Osteocyte (in vitro differentiated cells): ENCODE results near the gene C2CD2. TPM values are rescaled to one million over a fixed set of nuclear protein-coding genes. Genes with fewer than 3 reads are reported as not detected.

Source experiments
- DNase-seq: peaks from one replicate; pipeline ENCODE4 v3.0.0; 2021; ENCODE audit warnings: mixed read lengths; ENCODE audit not compliant: unreplicated experiment; ENCODE audit errors: extremely low spot score
- H3K27ac Mint-ChIP-seq: one replicate; pipeline ENCODE4 v1.8.0; 2021; ENCODE audit warnings: mild to moderate bottlenecking, mixed read lengths; ENCODE audit not compliant: unreplicated experiment
- H3K27me3 Mint-ChIP-seq: one replicate; pipeline ENCODE4 v1.8.0; 2021; ENCODE audit warnings: mixed read lengths; ENCODE audit not compliant: unreplicated experiment
- H3K36me3 Mint-ChIP-seq: one replicate; pipeline ENCODE4 v1.8.0; 2021; ENCODE audit warnings: mixed read lengths; ENCODE audit not compliant: unreplicated experiment
- H3K4me1 Mint-ChIP-seq: one replicate; pipeline ENCODE4 v1.8.0; 2021; ENCODE audit warnings: mixed read lengths; ENCODE audit not compliant: unreplicated experiment
- H3K4me3 Mint-ChIP-seq: one replicate; pipeline ENCODE4 v1.8.0; 2021; ENCODE audit warnings: mild to moderate bottlenecking, moderate library complexity, mixed read lengths; ENCODE audit not compliant: unreplicated experiment
- H3K9me3 Mint-ChIP-seq: one replicate; pipeline ENCODE4 v1.8.0; 2021; ENCODE audit warnings: mixed read lengths; ENCODE audit not compliant: unreplicated experiment
- total RNA-seq: library from RNA; stranded (reverse); gene quantifications from 2 replicates; pipeline ENCODE4 v1.2.1, GENCODE V29; 2021
- TF ChIP-seq, protein P1 (sequence below): fragments of 200-600 bp; sonication (generic); IDR thresholded peaks from 2 replicates; pipeline ENCODE4 v1.5.0; 2021; ENCODE audit warnings: antibody characterized with exemption, mild to moderate bottlenecking, moderate library complexity

C2CD2 gene
- total RNA-seq, 1 donor from 2014 or later = 19.4 TPM

DNA sequence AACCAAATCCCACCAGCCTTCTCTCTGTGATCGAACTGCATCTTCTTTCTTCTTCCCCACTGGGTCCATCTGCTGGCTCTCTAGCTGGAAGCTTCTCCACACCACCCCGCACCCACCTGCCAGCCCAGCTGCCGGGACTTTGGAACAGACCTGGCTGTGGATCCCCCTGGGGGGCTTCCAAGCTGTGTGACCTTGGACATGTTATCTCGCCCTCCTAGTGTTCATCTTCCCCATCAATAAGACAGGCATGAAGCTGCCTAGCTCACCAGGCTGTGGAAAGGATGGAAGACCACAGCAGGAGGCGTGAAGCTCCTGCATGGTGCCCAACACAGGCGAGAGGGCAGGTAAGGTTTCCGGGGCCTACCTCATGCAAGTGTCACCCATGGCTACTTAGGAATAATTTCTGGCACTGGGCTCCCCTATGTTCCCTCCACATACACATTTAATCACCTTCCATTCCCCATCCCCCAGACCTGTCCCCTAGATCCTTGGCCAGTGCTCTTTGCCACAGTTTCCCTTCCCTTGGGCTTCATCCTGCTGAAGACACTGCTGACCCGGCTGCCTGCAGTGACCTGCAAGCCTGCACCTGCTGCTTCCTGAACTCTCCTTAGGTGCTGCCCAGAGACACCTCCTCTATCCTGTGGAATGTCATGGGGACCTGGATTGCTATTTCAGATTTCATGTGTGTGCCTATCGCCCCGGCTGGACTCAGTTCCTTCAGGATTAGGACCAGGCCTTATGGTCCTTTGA lies 13.2 kb upstream of the C2CD2 start:
- Mint-ChIP-seq H3K4me1 (peaks cover 7% of the 10 kb centered on the region), H3K27ac (no peak overlapping the region), H3K27me3 (no peaks in the 10 kb centered on the region), H3K36me3 (no peaks in the 10 kb centered on the region), H3K9me3 (no peaks in the 10 kb centered on the region), H3K4me3 (no peak overlapping the region)
- peak; percentile 68 for DNase-seq
- TF ChIP-seq, protein P1, sequence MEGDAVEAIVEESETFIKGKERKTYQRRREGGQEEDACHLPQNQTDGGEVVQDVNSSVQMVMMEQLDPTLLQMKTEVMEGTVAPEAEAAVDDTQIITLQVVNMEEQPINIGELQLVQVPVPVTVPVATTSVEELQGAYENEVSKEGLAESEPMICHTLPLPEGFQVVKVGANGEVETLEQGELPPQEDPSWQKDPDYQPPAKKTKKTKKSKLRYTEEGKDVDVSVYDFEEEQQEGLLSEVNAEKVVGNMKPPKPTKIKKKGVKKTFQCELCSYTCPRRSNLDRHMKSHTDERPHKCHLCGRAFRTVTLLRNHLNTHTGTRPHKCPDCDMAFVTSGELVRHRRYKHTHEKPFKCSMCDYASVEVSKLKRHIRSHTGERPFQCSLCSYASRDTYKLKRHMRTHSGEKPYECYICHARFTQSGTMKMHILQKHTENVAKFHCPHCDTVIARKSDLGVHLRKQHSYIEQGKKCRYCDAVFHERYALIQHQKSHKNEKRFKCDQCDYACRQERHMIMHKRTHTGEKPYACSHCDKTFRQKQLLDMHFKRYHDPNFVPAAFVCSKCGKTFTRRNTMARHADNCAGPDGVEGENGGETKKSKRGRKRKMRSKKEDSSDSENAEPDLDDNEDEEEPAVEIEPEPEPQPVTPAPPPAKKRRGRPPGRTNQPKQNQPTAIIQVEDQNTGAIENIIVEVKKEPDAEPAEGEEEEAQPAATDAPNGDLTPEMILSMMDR = no peak

DNA sequence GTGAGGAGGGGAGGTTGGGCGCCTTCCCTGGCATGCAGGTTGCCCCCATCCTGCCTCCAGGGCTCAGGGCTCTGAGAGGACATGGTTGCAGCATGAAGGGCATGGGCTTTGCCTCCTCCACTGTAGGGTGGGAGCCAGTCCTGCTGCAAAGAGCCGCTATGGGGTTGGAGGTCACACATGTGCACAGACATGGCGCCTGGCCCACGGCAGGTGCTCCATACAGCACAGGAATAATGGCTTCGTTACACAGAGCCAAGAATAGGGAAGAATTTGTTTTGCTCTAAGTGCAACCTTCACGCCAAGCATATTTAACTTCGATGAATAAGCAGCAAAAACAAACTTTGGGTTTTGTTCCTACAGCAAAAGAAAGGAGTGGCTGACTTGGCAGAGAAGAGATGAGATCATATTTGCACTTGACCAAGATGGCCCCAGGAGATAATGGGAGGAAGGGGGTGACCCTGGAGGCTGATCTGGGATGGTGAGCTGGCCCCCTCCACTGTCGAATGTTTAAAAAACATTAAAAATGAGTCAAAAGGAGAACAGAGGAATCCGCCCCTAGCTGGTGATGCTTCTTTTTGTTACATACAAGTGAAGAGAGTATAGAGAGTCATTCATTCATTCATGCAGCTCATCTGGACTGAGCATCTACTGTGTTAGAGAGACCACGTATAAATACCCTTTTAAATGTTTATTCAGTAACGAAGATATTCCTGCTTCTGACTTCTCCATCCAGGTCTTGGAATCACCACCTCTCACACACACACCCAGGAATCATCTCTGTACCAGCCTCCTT lies 12.4 kb upstream of the C2CD2 start:
- H3K9me3 Mint-ChIP-seq = no peaks in the 10 kb centered on the region
- peak; percentile 53 for DNase-seq
- peaks cover 7% of the 10 kb centered on the region for H3K4me1 Mint-ChIP-seq
- no peaks in the 10 kb centered on the region for H3K36me3 Mint-ChIP-seq
- H3K27me3 Mint-ChIP-seq = no peaks in the 10 kb centered on the region
- TF ChIP-seq, protein P1 = no peak
- H3K4me3 Mint-ChIP-seq = no peak overlapping the region
- no peak overlapping the region for H3K27ac Mint-ChIP-seq

DNA sequence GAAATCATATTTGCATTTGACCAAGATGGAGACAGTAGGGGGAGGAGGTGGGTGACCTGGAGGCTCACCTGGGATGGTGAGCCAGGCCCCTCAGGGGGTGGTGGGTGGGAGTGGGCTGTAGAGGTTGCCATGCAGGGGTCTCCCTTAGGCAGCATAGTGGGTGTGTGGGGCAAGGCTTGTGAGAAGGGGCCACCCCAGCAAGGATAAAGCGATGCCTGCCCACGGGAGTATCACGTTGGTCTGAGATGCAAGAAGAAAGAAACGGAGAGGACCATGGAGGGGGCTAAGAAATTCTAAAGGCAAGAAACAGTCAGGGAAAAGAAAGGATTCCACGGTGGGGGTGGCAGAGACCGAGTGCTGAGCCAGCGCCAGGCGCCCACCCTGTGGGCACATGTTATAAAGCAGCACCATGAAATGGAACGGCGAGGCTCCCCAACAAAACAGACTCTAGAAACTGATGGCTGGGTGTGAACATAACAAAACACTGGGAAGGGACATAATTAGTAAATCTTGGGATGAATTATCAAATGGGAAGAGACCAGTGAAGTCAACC lies 11.7 kb upstream of the C2CD2 start:
- no peaks in the 10 kb centered on the region for H3K36me3 Mint-ChIP-seq
- TF ChIP-seq, protein P1 = no peak
- H3K4me3 Mint-ChIP-seq = no peak overlapping the region
- no peaks in the 10 kb centered on the region for H3K27me3 Mint-ChIP-seq
- H3K9me3 Mint-ChIP-seq = no peaks in the 10 kb centered on the region
- H3K4me1 Mint-ChIP-seq = peaks cover 7% of the 10 kb centered on the region
- peak; percentile 73 for DNase-seq
- no peak overlapping the region for H3K27ac Mint-ChIP-seq

DNA sequence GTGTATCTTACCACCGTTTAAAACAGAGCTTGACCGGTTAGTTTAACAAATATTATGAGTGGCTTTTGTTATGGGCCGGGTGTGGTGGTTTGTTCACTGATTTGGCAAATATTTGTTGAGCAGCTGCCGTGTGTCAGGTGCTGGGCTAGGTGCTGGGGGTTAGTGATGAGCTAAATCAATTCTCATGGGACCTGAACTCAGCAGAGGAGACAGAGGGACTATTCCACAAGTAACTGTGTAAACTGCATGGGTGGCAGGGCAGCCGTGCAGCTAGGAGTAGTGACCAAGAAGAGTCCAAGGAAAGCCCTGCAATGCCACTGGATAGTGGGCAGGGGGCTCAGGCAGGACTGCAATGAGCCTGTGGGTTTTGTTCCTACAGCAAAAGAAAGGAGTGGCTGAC lies 11.2 kb upstream of the C2CD2 start:
- TF ChIP-seq, protein P1 = no peak
- no peaks in the 10 kb centered on the region for H3K27me3 Mint-ChIP-seq
- H3K36me3 Mint-ChIP-seq = no peaks in the 10 kb centered on the region

DNA sequence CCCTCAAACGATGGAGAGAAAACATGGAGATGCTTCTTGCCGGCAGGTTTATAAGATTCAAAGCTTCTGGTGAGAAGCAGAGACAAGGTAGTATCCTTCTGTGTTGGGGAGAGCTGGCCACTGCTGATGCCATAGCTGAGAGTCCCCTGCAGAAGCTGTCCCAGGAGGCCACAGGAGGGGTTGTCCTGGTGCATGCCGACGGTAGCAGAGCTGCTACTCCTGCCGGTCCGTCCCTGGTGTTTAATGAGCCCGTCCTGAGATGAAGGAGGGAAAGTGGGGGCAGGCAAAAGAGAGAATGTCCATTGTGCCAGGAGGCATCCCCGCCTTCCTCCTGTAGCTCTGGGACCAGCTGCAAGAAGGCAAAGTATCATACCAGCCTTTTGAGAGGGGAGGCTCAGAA lies 10.4 kb upstream of the C2CD2 start:
- TF ChIP-seq, protein P1 = no peak
- peak; percentile 53 for DNase-seq
- Mint-ChIP-seq H3K4me1 (peaks cover 7% of the 10 kb centered on the region), H3K9me3 (no peaks in the 10 kb centered on the region), H3K27ac (no peak overlapping the region), H3K4me3 (no peak overlapping the region), H3K27me3 (no peaks in the 10 kb centered on the region), H3K36me3 (no peaks in the 10 kb centered on the region)

More for the DNA sequence above, 11.2 kb upstream of the C2CD2 start:
- no peaks in the 10 kb centered on the region for H3K9me3 Mint-ChIP-seq
- DNase-seq = peak; percentile 44
- H3K4me1 Mint-ChIP-seq = peaks cover 7% of the 10 kb centered on the region
- no peak overlapping the region for H3K27ac Mint-ChIP-seq
- H3K4me3 Mint-ChIP-seq = no peak overlapping the region
